Body of pancreas (tissue), 4 donors: ENCODE results near the gene DMD.

Experiments used
- POLR2A ChIP-seq, 3 donors: fragments of 450-650 bp; IDR thresholded peaks; one replicate each; pipeline ENCODE4 v1.6.1; 2016; ENCODE audit warnings: antibody characterized with exemption in 3 of 3, mild to moderate bottlenecking in 2 of 3
- TF ChIP-seq, protein P1 (sequence below), 7 experiments: fragments of 450-650 bp in 4 of 7; fragments of 200-600 bp in 3 of 7; sonication (generic) in 3 of 7; IDR thresholded peaks; one replicate each; pipeline ENCODE4 v1.5.1; 2016 to 2019; ENCODE audit warnings: antibody characterized with exemption in 7 of 7

DNA sequence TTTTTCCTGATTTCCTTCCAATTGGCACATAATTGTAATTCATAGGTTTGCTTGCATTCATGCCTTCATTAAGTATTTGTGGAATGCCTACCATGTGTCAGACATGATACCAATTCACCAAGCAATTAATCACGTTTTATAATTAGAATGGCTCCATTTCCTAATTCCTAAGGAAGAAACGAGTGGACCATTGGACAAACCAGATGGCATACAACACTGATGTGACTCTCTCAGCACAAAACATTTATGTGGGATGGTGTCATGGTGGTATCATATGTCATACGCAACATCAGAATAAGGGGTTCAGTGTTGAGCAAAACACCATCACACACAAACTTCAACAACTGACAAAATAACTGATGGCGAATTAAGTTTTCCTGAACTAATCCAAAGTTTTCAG, 502.8 kb downstream of the DMD start:
- TF ChIP-seq, protein P1, sequence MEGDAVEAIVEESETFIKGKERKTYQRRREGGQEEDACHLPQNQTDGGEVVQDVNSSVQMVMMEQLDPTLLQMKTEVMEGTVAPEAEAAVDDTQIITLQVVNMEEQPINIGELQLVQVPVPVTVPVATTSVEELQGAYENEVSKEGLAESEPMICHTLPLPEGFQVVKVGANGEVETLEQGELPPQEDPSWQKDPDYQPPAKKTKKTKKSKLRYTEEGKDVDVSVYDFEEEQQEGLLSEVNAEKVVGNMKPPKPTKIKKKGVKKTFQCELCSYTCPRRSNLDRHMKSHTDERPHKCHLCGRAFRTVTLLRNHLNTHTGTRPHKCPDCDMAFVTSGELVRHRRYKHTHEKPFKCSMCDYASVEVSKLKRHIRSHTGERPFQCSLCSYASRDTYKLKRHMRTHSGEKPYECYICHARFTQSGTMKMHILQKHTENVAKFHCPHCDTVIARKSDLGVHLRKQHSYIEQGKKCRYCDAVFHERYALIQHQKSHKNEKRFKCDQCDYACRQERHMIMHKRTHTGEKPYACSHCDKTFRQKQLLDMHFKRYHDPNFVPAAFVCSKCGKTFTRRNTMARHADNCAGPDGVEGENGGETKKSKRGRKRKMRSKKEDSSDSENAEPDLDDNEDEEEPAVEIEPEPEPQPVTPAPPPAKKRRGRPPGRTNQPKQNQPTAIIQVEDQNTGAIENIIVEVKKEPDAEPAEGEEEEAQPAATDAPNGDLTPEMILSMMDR (IDR thresholded peaks at IDR 0.05) = no peak
- no peak for TF ChIP-seq POLR2A (IDR thresholded peaks at IDR 0.05)
